Measurements from ENCODE around the gene HNRNPL.
"Not testable (repeated sequence)": the region's sequence is repeated elsewhere in the genome, so short reads cannot be mapped to it uniquely, and the experiment has no call there.

HNRNPL gene

GRCh38 chr19:38796154-38796553 lies 53.6 kb downstream of the HNRNPL start:
- DNase-seq, result no peak

- DNase-seq, result no peak
These were observed 54.2 kb downstream of the HNRNPL start for GRCh38 chr19:38795549-38795948.

- DNase-seq, result no peak
These were observed 56.1 kb downstream of the HNRNPL start for GRCh38 chr19:38793671-38794070.

- no peak for DNase-seq
These were observed 56.6 kb downstream of the HNRNPL start for GRCh38 chr19:38793177-38793576.

- peak; percentile 23 for DNase-seq
These were observed 57.3 kb downstream of the HNRNPL start for GRCh38 chr19:38792250-38793111.

DNA sequence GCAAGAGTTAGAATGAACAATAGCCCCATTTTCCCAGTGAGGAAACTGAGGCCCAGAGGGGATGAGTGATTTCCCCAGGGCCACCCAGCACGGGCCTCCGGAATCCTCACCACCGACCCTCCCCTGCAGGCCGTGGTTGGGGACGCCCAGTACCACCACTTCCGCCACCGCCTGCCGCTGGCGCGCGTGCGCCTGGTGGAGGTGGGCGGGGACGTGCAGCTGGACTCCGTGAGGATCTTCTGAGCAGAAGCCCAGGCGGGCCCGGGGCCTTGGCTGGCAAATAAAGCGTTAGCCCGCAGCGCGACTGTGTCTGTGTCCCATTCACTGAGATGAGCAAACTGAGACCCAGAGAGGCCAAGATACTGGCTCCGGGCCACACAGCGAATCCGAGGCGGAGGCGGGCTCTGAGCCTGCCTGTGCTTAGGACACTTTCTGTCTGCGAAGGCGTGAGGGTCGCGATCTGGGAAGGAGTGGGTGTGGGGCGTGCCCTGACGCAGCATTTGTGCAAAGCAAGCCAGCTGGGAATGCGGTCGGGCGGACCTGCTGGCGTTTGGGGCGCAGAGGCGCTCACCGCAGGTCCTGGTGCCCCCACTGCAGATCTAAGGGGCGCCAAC lies 58.2 kb downstream of the HNRNPL start:
- not testable (repeated sequence) for DNase-seq

- DNase-seq, result not testable (repeated sequence)
These were observed 59.0 kb downstream of the HNRNPL start for GRCh38 chr19:38790507-38791403.

- DNase-seq, result no peak
These were observed 61.1 kb downstream of the HNRNPL start, which contains the start of gene LGALS7B for GRCh38 chr19:38788478-38789243. TSS of gene LGALS7B (plus strand) at chr19:38789200. CDS start at chr19:38789227, 27 bp downstream.

GRCh38 chr19:38786572-38787265 lies 63.1 kb downstream of the HNRNPL start:
- DNase-seq, result no peak

Measured in activated CD4-positive, alpha-beta T cell treated with anti-CD3 and anti-CD28 coated beads, Interleukin-2, amount 50 U/mL, for 1 hour (primary cell).